HCT116 (cell line): ENCODE results near the gene USP21. TPM values are rescaled to one million over a fixed set of nuclear protein-coding genes. Genes with fewer than 3 reads are reported as not detected.

Source experiments
- ATAC-seq: fragments of 200-7000 bp; cut with Tn5 transposase; 2 replicates; pipeline ENCODE4 v1.9.1; 2020; ENCODE audit warnings: mild to moderate bottlenecking, moderate library complexity
- BruUV-seq: library from RNA; stranded (reverse); fragments of 400-500 nt; replicated peaks from 2 replicates; lab custom pipeline; 2021; lab: Mats Ljungman, UMichigan
- CTCF ChIA-PET: fragments of 300-600 bp; sonication (Branson Sonifier 250); formaldehyde crosslinking; loops from one replicate; lab custom pipeline; 2021; ENCODE audit warnings: antibody characterized with exemption; lab: Charles Lee
- POLR2A ChIA-PET: fragments of 300-600, 350-600 bp; sonication (Branson Sonifier 250); formaldehyde crosslinking; loops from one replicate; lab custom pipeline; 2021; ENCODE audit warnings: antibody characterized with exemption; lab: Charles Lee
- RAD21 ChIA-PET, 2 experiments: fragments of 300-600 bp; sonication (Branson Sonifier 250); formaldehyde crosslinking; loops; one replicate each; lab custom pipeline; 2023; ENCODE audit warnings: low total read pairs in 2 of 2; ENCODE audit not compliant: uncharacterized antibody in 2 of 2, unreplicated experiment in 2 of 2, low non-redundant PET in 1 of 2; lab: Charles Lee
- DNase-seq: peaks from one replicate; pipeline ENCODE4 v3.0.0-alpha.2; 2010; ENCODE audit warnings: low read depth, low spot score
- H2AFZ ChIP-seq: fragments of 200-600 bp; shearing (Covaris generic), sonication (generic); 2 replicates; pipeline ENCODE4 v1.6.1; 2017; ENCODE audit warnings: low read depth, mixed run types, mixed read lengths, antibody characterized with exemption, low read length; ENCODE audit not compliant: poor library complexity, severe bottlenecking
- H3K27ac ChIP-seq: 2 replicates; pipeline ENCODE4 v1.5.1; 2012; ENCODE audit warnings: low read depth, low read length
- H3K27me3 ChIP-seq: fragments of 200-600 bp; sonication (generic); 2 replicates; pipeline ENCODE4 v1.6.1; 2016; ENCODE audit warnings: mixed run types, low read length, mixed read lengths; ENCODE audit not compliant: insufficient read depth
- H3K36me3 ChIP-seq, 2 experiments: fragments of 200-500 bp in 1 of 2; fragments of 200-600 bp in 1 of 2; sonication (Bioruptor generic) in 1 of 2; sonication (generic) in 1 of 2; 2 replicates each; pipeline versions ENCODE4 v1.5.1 to v1.6.1; 2014 to 2016; ENCODE audit warnings: low read length in 2 of 2, inconsistent platforms in 1 of 2, mixed read lengths in 1 of 2, mixed run types in 1 of 2; ENCODE audit not compliant: insufficient read depth in 2 of 2, control insufficient read depth in 1 of 2
- H3K4me1 ChIP-seq, 2 experiments: fragments of 200-600 bp in 1 of 2; sonication (generic) in 1 of 2; 2 replicates each; pipeline versions ENCODE4 v1.5.1 to v1.6.1; 2012 to 2017; ENCODE audit warnings: low read length in 2 of 2, inconsistent platforms in 1 of 2, mild to moderate bottlenecking in 1 of 2, mixed read lengths in 1 of 2, mixed run types in 1 of 2, moderate library complexity in 1 of 2; ENCODE audit not compliant: insufficient read depth in 2 of 2, control insufficient read depth in 1 of 2
- H3K4me2 ChIP-seq: fragments of 200-600 bp; sonication (generic); 2 replicates; pipeline ENCODE4 v1.6.1; 2017; ENCODE audit warnings: mixed run types, low read length, mixed read lengths
- H3K4me3 ChIP-seq, 2 experiments: fragments of 200-600 bp in 1 of 2; sonication (generic) in 1 of 2; replicated peaks in 1 of 2; 2 replicates each; pipeline ENCODE4 v1.5.1; 2011 to 2016; ENCODE audit warnings: low read length in 2 of 2, control low read depth in 1 of 2, low read depth in 1 of 2, mild to moderate bottlenecking in 1 of 2, mixed read lengths in 1 of 2, mixed run types in 1 of 2
- H3K79me2 ChIP-seq: fragments of 200-600 bp; sonication (generic); 2 replicates; pipeline ENCODE4 v1.6.1; 2017; ENCODE audit warnings: mild to moderate bottlenecking, mixed run types, low read length, moderate library complexity, mixed read lengths; ENCODE audit not compliant: insufficient read depth
- H3K9ac ChIP-seq: fragments of 200-600 bp; sonication (generic); 2 replicates; pipeline ENCODE4 v1.6.1; 2016; ENCODE audit warnings: low read length, mixed read lengths
- H3K9me2 ChIP-seq: fragments of 200-600 bp; sonication (generic), shearing (Covaris generic); 2 replicates; pipeline ENCODE4 v1.6.1; 2017; ENCODE audit warnings: mixed run types, mild to moderate bottlenecking, moderate library complexity; ENCODE audit not compliant: insufficient read depth
- H3K9me3 ChIP-seq, 2 experiments: fragments of 200-500 bp in 1 of 2; fragments of 200-600 bp in 1 of 2; sonication (Bioruptor generic) in 1 of 2; sonication (generic) in 1 of 2; 2 replicates each; pipeline ENCODE4 v1.6.1; 2014 to 2017; ENCODE audit warnings: low read length in 2 of 2, mixed read lengths in 2 of 2, inconsistent platforms in 1 of 2, low read depth in 1 of 2, mild to moderate bottlenecking in 1 of 2, mixed run types in 1 of 2, moderate library complexity in 1 of 2; ENCODE audit not compliant: control insufficient read depth in 1 of 2, insufficient read depth in 1 of 2
- H4K20me1 ChIP-seq: fragments of 200-600 bp; sonication (generic), shearing (Covaris generic); 2 replicates; pipeline ENCODE4 v1.6.1; 2017; ENCODE audit warnings: mixed run types, mild to moderate bottlenecking, moderate library complexity; ENCODE audit not compliant: insufficient read depth
- CBX3 ChIP-seq: IDR thresholded peaks from 2 replicates; pipeline ENCODE4 v1.6.1; 2012; ENCODE audit warnings: low read depth
- CEBPB ChIP-seq: IDR thresholded peaks from 2 replicates; pipeline ENCODE4 v1.6.1; 2012; ENCODE audit warnings: low read depth
- EGR1 ChIP-seq: IDR thresholded peaks from 2 replicates; pipeline ENCODE4 v1.6.1; 2012; ENCODE audit warnings: low read depth
- EZH2 ChIP-seq: fragments of 200-600 bp; sonication (generic); IDR thresholded peaks from 2 replicates; pipeline ENCODE4 v1.6.1; 2017; ENCODE audit warnings: antibody characterized with exemption, mixed run types
- EZH2phosphoT487 ChIP-seq: fragments of 200-600 bp; IDR thresholded peaks from 2 replicates; pipeline ENCODE4 v1.6.1; 2018; ENCODE audit warnings: antibody characterized with exemption, borderline replicate concordance
- FOSL1 ChIP-seq: IDR thresholded peaks from 2 replicates; pipeline ENCODE4 v1.6.1; 2012; ENCODE audit warnings: low read depth
- RAD21 ChIP-seq: IDR thresholded peaks from 2 replicates; pipeline ENCODE4 v1.6.1; 2012; ENCODE audit warnings: low read depth, mild to moderate bottlenecking
- SIN3A ChIP-seq: IDR thresholded peaks from 2 replicates; pipeline ENCODE4 v1.6.1; 2012; ENCODE audit warnings: low read depth
- SP1 ChIP-seq: IDR thresholded peaks from 2 replicates; pipeline ENCODE4 v1.6.1; 2012; ENCODE audit warnings: low read depth
- SRF ChIP-seq: IDR thresholded peaks from 2 replicates; pipeline ENCODE4 v1.6.1; 2012; ENCODE audit warnings: low read depth
- TCF7L2 ChIP-seq: IDR thresholded peaks from 2 replicates; pipeline ENCODE4 v1.7.0; 2011; ENCODE audit warnings: borderline replicate concordance, inconsistent platforms; ENCODE audit not compliant: insufficient read depth, insufficient read length; ENCODE audit errors: extremely low read depth
- YY1 ChIP-seq: IDR thresholded peaks from 2 replicates; pipeline ENCODE4 v1.6.1; 2011; ENCODE audit warnings: low read length, low read depth, moderate library complexity, mild to moderate bottlenecking; ENCODE audit not compliant: insufficient replicate concordance; ENCODE audit errors: extremely low read depth
- ZNF274 ChIP-seq: fragments of 200-500 bp; sonication (Bioruptor generic); IDR thresholded peaks from 2 replicates; pipeline ENCODE4 v1.6.1; 2014; ENCODE audit warnings: mild to moderate bottlenecking, low read depth, low read length, inconsistent platforms
- intact Hi-C: fragments of 100-400 bp; cut with micrococcal nuclease; formaldehyde crosslinking; loops from 2 replicates; pipeline ENCODE4 v1.10.0; 2022
- total RNA-seq: library from RNA; stranded (reverse); gene quantifications from one replicate; pipeline ENCODE4 v1.2.1, GENCODE V29; 2021; ENCODE audit not compliant: unreplicated experiment
- TF ChIP-seq, protein P1 (sequence below): IDR thresholded peaks from 2 replicates; pipeline ENCODE4 v1.6.1; 2012
- TF ChIP-seq, protein P2 (sequence below), 3 experiments: fragments of 200-600 bp in 1 of 3; sonication (generic) in 1 of 3; IDR thresholded peaks in 2 of 3; conservative IDR thresholded peaks in 1 of 3; 2 replicates each; pipeline ENCODE4 v1.5.1; 2012 to 2017; ENCODE audit warnings: low read depth in 2 of 3, low read length in 2 of 3, antibody characterized with exemption in 1 of 3, borderline replicate concordance in 1 of 3, control low read depth in 1 of 3, mild to moderate bottlenecking in 1 of 3, mixed read lengths in 1 of 3, mixed run types in 1 of 3, moderate library complexity in 1 of 3; ENCODE audit not compliant: insufficient read depth in 1 of 3
- TF ChIP-seq, protein P3 (sequence below): IDR thresholded peaks from 2 replicates; pipeline ENCODE4 v1.6.1; 2011; ENCODE audit warnings: mild to moderate bottlenecking, low read length, moderate library complexity; ENCODE audit not compliant: insufficient replicate concordance; ENCODE audit errors: extremely low read depth

The USP21 gene
- total RNA-seq, 1 experiment from 2014 or later: 22.1 TPM

DNA sequence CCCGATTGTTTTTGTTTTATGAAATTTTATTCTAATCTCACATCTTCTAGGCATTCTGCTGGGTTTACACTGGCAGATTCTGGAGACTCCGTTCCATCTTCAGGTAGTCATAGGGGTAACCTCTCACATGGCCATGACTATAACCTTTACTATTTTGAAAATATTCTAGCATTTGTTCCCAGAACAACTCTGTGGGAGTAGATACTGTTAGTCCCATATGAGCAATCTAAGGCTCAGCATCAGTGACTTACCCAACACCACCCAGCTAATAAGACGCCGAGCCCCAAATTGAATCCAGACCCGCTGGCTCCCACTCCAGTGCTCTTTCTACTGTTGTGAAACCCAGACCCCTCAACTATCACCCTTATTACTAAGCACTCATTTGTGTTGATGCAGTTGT, 29.7 kb downstream of the USP21 start:
- ChIA-PET POLR2A (no interaction called here), RAD21 (no interaction called here), CTCF (no interaction called here)
- H4K20me1 ChIP-seq: no peaks in the 10 kb centered on the region
- intact Hi-C loops: no loop called here
- H3K9ac ChIP-seq: no peak overlapping the region
- H3K27me3 ChIP-seq: no peaks in the 10 kb centered on the region
- no peak for ATAC-seq
- H3K9me2 ChIP-seq: no peaks in the 10 kb centered on the region
- no peaks in the 10 kb centered on the region for H3K36me3 ChIP-seq
- H2AFZ ChIP-seq: no peak overlapping the region
- peaks cover 3 to 14% of the 10 kb centered on the region in 2 experiments; a peak in 2 of 4 replicates for H3K4me1 ChIP-seq
- H3K79me2 ChIP-seq: no peaks in the 10 kb centered on the region
- DNase-seq: no peak
- BruUV-seq: no TSS peak
- no peak overlapping the region for H3K4me3 ChIP-seq
- no peak overlapping the region for H3K27ac ChIP-seq
- H3K9me3 ChIP-seq: no peaks in the 10 kb centered on the region
- no peak for TF ChIP-seq CEBPB
- no peak for TF ChIP-seq YY1
- TF ChIP-seq, protein P1, sequence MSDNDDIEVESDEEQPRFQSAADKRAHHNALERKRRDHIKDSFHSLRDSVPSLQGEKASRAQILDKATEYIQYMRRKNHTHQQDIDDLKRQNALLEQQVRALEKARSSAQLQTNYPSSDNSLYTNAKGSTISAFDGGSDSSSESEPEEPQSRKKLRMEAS: no peak
- TF ChIP-seq SIN3A: no peak
- no peak for TF ChIP-seq SRF
- TF ChIP-seq EZH2phosphoT487: no peak
- TF ChIP-seq EZH2: no peak
- TF ChIP-seq TCF7L2: no peak
- no peak for TF ChIP-seq RAD21
- TF ChIP-seq, protein P2, sequence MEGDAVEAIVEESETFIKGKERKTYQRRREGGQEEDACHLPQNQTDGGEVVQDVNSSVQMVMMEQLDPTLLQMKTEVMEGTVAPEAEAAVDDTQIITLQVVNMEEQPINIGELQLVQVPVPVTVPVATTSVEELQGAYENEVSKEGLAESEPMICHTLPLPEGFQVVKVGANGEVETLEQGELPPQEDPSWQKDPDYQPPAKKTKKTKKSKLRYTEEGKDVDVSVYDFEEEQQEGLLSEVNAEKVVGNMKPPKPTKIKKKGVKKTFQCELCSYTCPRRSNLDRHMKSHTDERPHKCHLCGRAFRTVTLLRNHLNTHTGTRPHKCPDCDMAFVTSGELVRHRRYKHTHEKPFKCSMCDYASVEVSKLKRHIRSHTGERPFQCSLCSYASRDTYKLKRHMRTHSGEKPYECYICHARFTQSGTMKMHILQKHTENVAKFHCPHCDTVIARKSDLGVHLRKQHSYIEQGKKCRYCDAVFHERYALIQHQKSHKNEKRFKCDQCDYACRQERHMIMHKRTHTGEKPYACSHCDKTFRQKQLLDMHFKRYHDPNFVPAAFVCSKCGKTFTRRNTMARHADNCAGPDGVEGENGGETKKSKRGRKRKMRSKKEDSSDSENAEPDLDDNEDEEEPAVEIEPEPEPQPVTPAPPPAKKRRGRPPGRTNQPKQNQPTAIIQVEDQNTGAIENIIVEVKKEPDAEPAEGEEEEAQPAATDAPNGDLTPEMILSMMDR (IDR thresholded peaks at IDR 0.05 in 2 of 3, conservative IDR thresholded peaks at IDR 0.05 in 1 of 3; ENCODE audit: borderline replicate concordance in 1 of 3, insufficient read depth in 1 of 3, low read depth in 2 of 3, low read length in 2 of 3): no peak
- TF ChIP-seq, protein P3, sequence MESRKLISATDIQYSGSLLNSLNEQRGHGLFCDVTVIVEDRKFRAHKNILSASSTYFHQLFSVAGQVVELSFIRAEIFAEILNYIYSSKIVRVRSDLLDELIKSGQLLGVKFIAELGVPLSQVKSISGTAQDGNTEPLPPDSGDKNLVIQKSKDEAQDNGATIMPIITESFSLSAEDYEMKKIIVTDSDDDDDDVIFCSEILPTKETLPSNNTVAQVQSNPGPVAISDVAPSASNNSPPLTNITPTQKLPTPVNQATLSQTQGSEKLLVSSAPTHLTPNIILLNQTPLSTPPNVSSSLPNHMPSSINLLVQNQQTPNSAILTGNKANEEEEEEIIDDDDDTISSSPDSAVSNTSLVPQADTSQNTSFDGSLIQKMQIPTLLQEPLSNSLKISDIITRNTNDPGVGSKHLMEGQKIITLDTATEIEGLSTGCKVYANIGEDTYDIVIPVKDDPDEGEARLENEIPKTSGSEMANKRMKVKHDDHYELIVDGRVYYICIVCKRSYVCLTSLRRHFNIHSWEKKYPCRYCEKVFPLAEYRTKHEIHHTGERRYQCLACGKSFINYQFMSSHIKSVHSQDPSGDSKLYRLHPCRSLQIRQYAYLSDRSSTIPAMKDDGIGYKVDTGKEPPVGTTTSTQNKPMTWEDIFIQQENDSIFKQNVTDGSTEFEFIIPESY: no peak
- no peak for TF ChIP-seq ZNF274
- TF ChIP-seq CBX3: no peak
- TF ChIP-seq FOSL1: no peak
- no peak for TF ChIP-seq EGR1
- no peak for TF ChIP-seq SP1
- no peak overlapping the region for H3K4me2 ChIP-seq
